Stimulated activated naive B cell treated with anti-CD40 and anti-IgM and Interleukin-4, amounts not matched to agents 10 μg/mL and 1 μg/mL and 100 μg/mL, for 72 hours (primary cell): Measurements from ENCODE around the gene SNX4.
"Not testable (repeated sequence)": the region's sequence is repeated elsewhere in the genome, so short reads cannot be mapped to it uniquely, and the experiment has no call there.

Experiments
- ATAC-seq, 2 donors: fragments of 150-1000 bp; cut with Tn5 transposase; replicated peaks; 2 replicates each; pipeline ENCODE4 v1.10.0; 2021; ENCODE audit warnings: moderate library complexity in 1 of 2
- DNase-seq: peaks from one replicate; pipeline ENCODE4 v3.0.0; 2021
- H3K27ac Mint-ChIP-seq: one replicate; pipeline ENCODE4 v1.8.0; 2022; ENCODE audit warnings: mild to moderate bottlenecking, mixed read lengths
- H3K27me3 Mint-ChIP-seq, 2 donors: one replicate each; pipeline ENCODE4 v1.8.0; 2022; ENCODE audit warnings: mixed read lengths in 2 of 2
- H3K36me3 Mint-ChIP-seq, 2 donors: one replicate each; pipeline ENCODE4 v1.8.0; 2022; ENCODE audit warnings: mixed read lengths in 2 of 2, mild to moderate bottlenecking in 1 of 2
- H3K4me1 Mint-ChIP-seq, 2 donors: one replicate each; pipeline ENCODE4 v1.8.0; 2022; ENCODE audit warnings: mixed read lengths in 2 of 2, mild to moderate bottlenecking in 1 of 2
- H3K4me3 Mint-ChIP-seq, 2 donors: one replicate each; pipeline ENCODE4 v1.8.0; 2022; ENCODE audit warnings: mild to moderate bottlenecking in 2 of 2, mixed read lengths in 2 of 2, moderate library complexity in 1 of 2
- H3K9me3 Mint-ChIP-seq, 2 donors: one replicate each; pipeline ENCODE4 v1.8.0; 2022; ENCODE audit warnings: mixed read lengths in 2 of 2, mild to moderate bottlenecking in 1 of 2

Gene SNX4

GRCh38 chr3:125519678-125520562 is at the start of gene SNX4:
TSS of gene SNX4 (minus strand) at chr3:125520202. CDS start at chr3:125520172, 30 bp downstream.
- Mint-ChIP-seq H3K27ac (peak within 1 kb of the TSS; percentile 94), H3K36me3 (peaks cover 16 to 17% of the 10 kb centered on the region in 2 donors), H3K4me1 (peaks cover 20 to 55% of the 10 kb centered on the region in 2 donors), H3K4me3 (peak within 1 kb of the TSS; percentile 89 to 95), H3K27me3 (no peaks in the 10 kb centered on the region), H3K9me3 (no peaks in the 10 kb centered on the region)
- ATAC-seq = peak; percentile 96
- DNase-seq = peak; percentile 85

- peaks cover 29 to 45% of the 10 kb centered on the region in 2 donors for H3K36me3 Mint-ChIP-seq
- peak overlapping the region; percentile 53 for H3K27ac Mint-ChIP-seq
- H3K4me3 Mint-ChIP-seq = no peak overlapping the region
- H3K4me1 Mint-ChIP-seq = no peaks in the 10 kb centered on the region
- DNase-seq = no peak
- H3K9me3 Mint-ChIP-seq = no peaks in the 10 kb centered on the region
- H3K27me3 Mint-ChIP-seq = no peaks in the 10 kb centered on the region
- ATAC-seq = no peak
Measured at GRCh38 chr3:125556314-125556713, 36.3 kb upstream of the SNX4 start.

DNA sequence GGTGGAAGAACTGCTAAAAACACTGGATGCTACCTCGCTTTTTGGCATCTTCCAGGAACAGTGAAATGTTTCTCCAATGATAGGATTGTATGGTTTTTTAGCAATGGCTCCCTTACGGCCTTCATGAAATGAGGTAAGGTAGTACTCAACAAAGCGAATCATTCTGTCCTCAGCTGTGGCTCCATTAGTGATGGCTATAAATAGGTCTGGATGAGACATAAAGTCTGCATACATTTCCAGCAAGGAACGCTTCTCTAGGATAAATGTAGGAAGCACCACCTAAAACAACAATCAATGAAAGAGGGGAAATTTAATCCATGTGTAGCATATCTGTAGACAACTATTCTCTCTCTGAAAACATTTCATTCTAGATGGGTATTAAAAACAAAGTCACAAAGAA is 32.4 kb upstream of the SNX4 start:
- Mint-ChIP-seq H3K9me3 (no peaks in the 10 kb centered on the region), H3K27ac (no peak overlapping the region), H3K4me1 (peaks cover 0 to 17% of the 10 kb centered on the region in 2 donors), H3K4me3 (no peak overlapping the region), H3K27me3 (no peaks in the 10 kb centered on the region), H3K36me3 (peaks cover 29 to 48% of the 10 kb centered on the region in 2 donors)
- ATAC-seq (no peak), DNase-seq (no peak)

DNA sequence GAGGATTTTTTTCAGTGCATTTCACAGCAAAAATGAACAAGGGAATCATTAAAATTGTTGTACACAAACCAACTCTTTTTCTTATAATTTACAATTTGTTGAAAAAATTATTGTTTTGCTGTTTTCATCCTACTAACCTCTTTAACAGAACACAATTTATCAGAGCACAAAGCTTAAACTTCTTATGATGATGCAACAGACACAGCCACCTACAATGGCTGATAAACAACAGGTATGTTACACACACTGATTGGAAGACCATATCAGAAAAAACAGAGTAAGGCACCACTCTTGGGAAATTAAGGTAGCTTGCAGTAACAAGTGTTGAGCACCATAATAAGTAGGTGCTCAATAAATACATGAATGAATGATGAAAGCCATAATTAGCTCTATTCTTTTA is 8.9 kb upstream of the SNX4 start:
- no peak overlapping the region for H3K27ac Mint-ChIP-seq
- H3K27me3 Mint-ChIP-seq = no peaks in the 10 kb centered on the region
- H3K36me3 Mint-ChIP-seq = peaks cover 15 to 44% of the 10 kb centered on the region in 2 donors
- H3K4me1 Mint-ChIP-seq = peaks cover 5 to 6% of the 10 kb centered on the region in 2 donors
- no peak overlapping the region for H3K4me3 Mint-ChIP-seq
- no peaks in the 10 kb centered on the region for H3K9me3 Mint-ChIP-seq
- DNase-seq (no peak), ATAC-seq (no peak)

DNA sequence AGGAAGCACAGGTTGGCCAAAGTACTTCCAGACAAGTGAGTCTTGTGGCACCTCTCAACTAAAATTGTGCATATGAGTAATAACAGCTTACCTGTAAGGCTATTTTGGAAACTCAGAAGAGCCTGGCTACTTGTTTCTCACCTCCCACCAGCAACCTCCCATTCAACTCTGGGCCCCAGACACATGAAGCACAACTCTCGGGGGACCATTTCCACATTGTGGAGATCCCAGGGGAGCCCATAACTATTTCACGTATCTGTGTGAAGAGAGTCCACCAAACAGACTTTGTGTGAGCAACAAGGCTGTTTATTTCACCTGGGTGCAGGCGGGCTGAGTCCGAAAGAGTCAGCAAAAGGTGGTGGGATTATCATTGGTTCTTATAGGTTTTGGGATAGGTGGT is 5.2 kb upstream of the SNX4 start:
- H3K4me3 Mint-ChIP-seq = no peak overlapping the region
- no peak for DNase-seq
- peaks cover 7 to 12% of the 10 kb centered on the region in 2 donors for H3K4me1 Mint-ChIP-seq
- H3K36me3 Mint-ChIP-seq = peaks cover 8 to 23% of the 10 kb centered on the region in 2 donors
- no peak overlapping the region for H3K27ac Mint-ChIP-seq
- no peaks in the 10 kb centered on the region for H3K9me3 Mint-ChIP-seq
- ATAC-seq = peak in 1 of 2 donors; percentile 23
- H3K27me3 Mint-ChIP-seq = no peaks in the 10 kb centered on the region

GRCh38 chr3:125520563-125520919 is 539 bp upstream of the SNX4 start:
- not testable (repeated sequence) for H3K9me3 Mint-ChIP-seq, DNase-seq, H3K27me3 Mint-ChIP-seq, ATAC-seq
- H3K36me3 Mint-ChIP-seq = peaks cover 15 to 20% of the 10 kb centered on the region in 2 donors
- peaks cover 24 to 51% of the 10 kb centered on the region in 2 donors for H3K4me1 Mint-ChIP-seq
- peak overlapping the region; percentile 89 to 95 for H3K4me3 Mint-ChIP-seq
- H3K27ac Mint-ChIP-seq = peak overlapping the region; percentile 94

DNA sequence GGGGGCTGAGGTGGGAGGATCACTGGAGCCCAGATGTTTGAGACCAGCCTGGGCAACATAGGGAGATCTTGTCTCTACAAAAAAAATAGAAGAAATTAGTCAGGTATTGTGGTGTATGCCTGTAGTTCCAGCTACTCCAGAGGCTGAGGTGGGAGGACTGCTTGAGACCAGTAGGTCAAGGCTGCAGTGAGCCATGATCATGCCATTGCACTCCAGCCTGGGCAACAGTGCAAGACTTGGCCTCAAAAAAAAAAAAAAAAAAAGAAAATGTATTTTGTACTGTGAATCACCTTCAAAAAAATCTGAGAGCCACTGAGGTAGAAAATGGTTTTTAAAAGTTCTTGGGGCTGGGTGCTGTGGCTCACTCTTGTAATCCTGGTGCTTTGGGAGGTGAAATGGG is 4.6 kb downstream of the SNX4 start:
- H3K27ac Mint-ChIP-seq = no peak overlapping the region
- no peaks in the 10 kb centered on the region for H3K9me3 Mint-ChIP-seq
- no peak for ATAC-seq
- no peaks in the 10 kb centered on the region for H3K27me3 Mint-ChIP-seq
- peaks cover 31 to 61% of the 10 kb centered on the region in 2 donors for H3K4me1 Mint-ChIP-seq
- H3K4me3 Mint-ChIP-seq = no peak overlapping the region
- H3K36me3 Mint-ChIP-seq = peaks cover 26 to 40% of the 10 kb centered on the region in 2 donors
- DNase-seq = no peak

- Mint-ChIP-seq H3K9me3 (peaks cover 2 to 3% of the 10 kb centered on the region in 2 donors), H3K27ac (no peak overlapping the region), H3K36me3 (peaks cover 33 to 55% of the 10 kb centered on the region in 2 donors), H3K27me3 (no peaks in the 10 kb centered on the region), H3K4me3 (no peak overlapping the region), H3K4me1 (peaks cover 26 to 50% of the 10 kb centered on the region in 2 donors)
- DNase-seq (no peak), ATAC-seq (no peak)
Measured at GRCh38 chr3:125513490-125514115, 6.4 kb downstream of the SNX4 start.

GRCh38 chr3:125512135-125512920 is 7.7 kb downstream of the SNX4 start:
- peaks cover 2 to 6% of the 10 kb centered on the region in 2 donors for H3K9me3 Mint-ChIP-seq
- ATAC-seq (peak; percentile 70 to 85), DNase-seq (no peak)
- H3K36me3 Mint-ChIP-seq = peaks cover 43 to 64% of the 10 kb centered on the region in 2 donors
- peak overlapping the region; percentile 9 for H3K27ac Mint-ChIP-seq
- H3K4me3 Mint-ChIP-seq = peak overlapping the region in 1 of 2 donors; percentile 1
- H3K27me3 Mint-ChIP-seq = no peaks in the 10 kb centered on the region
- peaks cover 24 to 40% of the 10 kb centered on the region in 2 donors for H3K4me1 Mint-ChIP-seq

GRCh38 chr3:125511420-125512118 is 8.4 kb downstream of the SNX4 start:
- H3K27me3 Mint-ChIP-seq = no peaks in the 10 kb centered on the region
- DNase-seq = no peak
- peaks cover 5 to 10% of the 10 kb centered on the region in 2 donors for H3K9me3 Mint-ChIP-seq
- H3K36me3 Mint-ChIP-seq = peaks cover 46 to 68% of the 10 kb centered on the region in 2 donors
- ATAC-seq = peak in 1 of 2 donors; percentile 29
- peaks cover 21 to 33% of the 10 kb centered on the region in 2 donors for H3K4me1 Mint-ChIP-seq
- H3K27ac Mint-ChIP-seq = peak overlapping the region; percentile 37
- no peak overlapping the region for H3K4me3 Mint-ChIP-seq

DNA sequence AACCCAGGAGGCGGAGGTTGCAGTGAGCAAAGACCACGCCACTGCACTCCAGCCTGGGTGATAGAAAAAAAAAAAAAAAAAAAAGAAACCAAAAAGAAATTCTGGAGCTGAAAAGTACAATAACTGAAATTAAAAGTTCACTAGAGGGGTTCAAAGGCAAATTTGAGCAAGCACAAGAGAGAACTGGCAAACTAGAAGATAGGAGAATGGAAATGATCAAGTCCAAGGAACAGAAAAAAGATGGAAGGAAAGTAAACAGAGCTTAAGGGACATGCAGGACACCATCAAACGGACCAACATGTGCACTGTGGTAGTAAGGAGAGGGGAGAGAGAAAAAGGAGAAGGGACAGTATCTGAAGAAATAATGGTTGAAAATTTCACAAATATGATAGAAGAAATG is 12.9 kb downstream of the SNX4 start:
- H3K27me3 Mint-ChIP-seq = no peaks in the 10 kb centered on the region
- H3K36me3 Mint-ChIP-seq = peaks cover 49 to 67% of the 10 kb centered on the region in 2 donors
- peaks cover 5 to 10% of the 10 kb centered on the region in 2 donors for H3K9me3 Mint-ChIP-seq
- ATAC-seq (no peak), DNase-seq (no peak)
- H3K4me1 Mint-ChIP-seq = peaks cover 10 to 12% of the 10 kb centered on the region in 2 donors
- no peak overlapping the region for H3K4me3 Mint-ChIP-seq
- no peak overlapping the region for H3K27ac Mint-ChIP-seq

DNA sequence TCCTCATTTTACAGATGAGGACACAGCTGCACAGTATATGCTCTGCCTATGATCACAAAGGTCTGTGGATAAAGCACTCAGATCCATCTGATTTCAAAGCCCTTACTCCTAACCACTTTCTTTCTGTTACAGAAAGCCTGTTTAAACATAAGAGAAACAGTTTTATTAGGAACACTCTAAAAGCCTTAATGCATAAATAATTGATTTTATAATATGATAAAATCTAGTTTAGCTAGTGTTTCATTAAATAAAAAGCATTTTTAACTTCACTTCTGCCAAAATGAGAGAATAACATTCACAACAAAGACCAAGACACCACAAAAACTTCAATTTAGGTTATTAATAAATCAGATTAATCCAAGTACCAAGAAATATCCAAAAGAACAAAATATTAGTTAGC is 21.4 kb downstream of the SNX4 start:
- Mint-ChIP-seq H3K9me3 (no peaks in the 10 kb centered on the region), H3K27me3 (no peaks in the 10 kb centered on the region), H3K27ac (no peak overlapping the region), H3K4me3 (no peak overlapping the region), H3K36me3 (peaks cover 18 to 20% of the 10 kb centered on the region in 2 donors), H3K4me1 (peaks cover 0 to 2% of the 10 kb centered on the region in 2 donors)
- ATAC-seq (no peak), DNase-seq (no peak)

DNA sequence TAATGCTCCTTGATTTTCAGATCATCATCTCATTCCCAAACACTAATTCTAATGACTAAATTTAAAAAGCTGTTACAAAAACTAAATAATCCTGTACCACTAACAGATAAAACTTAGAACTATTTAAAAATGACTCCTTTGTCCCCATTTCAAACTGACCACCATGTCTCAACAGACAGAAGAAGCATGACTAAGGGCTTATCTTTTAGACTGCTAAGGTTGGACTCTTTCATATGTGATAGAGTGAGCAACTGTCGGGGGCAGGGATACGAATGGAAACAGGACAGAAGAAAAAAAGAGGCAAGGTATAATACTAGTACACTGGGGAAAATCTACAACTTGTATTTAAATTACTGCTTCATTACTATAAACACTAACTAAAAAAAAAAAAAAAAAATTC is 23.3 kb downstream of the SNX4 start:
- DNase-seq (no peak), ATAC-seq (no peak)
- Mint-ChIP-seq H3K4me1 (peaks cover 2 to 5% of the 10 kb centered on the region in 2 donors), H3K27ac (no peak overlapping the region), H3K4me3 (no peak overlapping the region), H3K36me3 (peaks cover 19 to 27% of the 10 kb centered on the region in 2 donors), H3K27me3 (no peaks in the 10 kb centered on the region), H3K9me3 (no peaks in the 10 kb centered on the region)
